Vagina (tissue), 2 donors: ENCODE data around the gene IGSF9.

Source experiments
- CTCF ChIP-seq, 3 experiments: fragments of 450-650 bp in 2 of 3; fragments of 200-600 bp in 1 of 3; sonication (generic) in 1 of 3; IDR thresholded peaks; one replicate each; pipeline ENCODE4 v1.5.1; 2017 to 2019; ENCODE audit warnings: antibody characterized with exemption in 3 of 3, mild to moderate bottlenecking in 2 of 3, moderate library complexity in 2 of 3
- POLR2A ChIP-seq, 2 donors: fragments of 450-650 bp; IDR thresholded peaks; one replicate each; pipeline ENCODE4 v1.6.1; 2017; ENCODE audit warnings: antibody characterized with exemption in 2 of 2, mild to moderate bottlenecking in 2 of 2, moderate library complexity in 2 of 2

GRCh38 chr1:159935719-159936272, 9.6 kb downstream of the IGSF9 start:
- TF ChIP-seq CTCF (IDR thresholded peaks at IDR 0.05) (no peak), POLR2A (IDR thresholded peaks at IDR 0.05) (no peak)
